Measurements from ENCODE around the gene RGS4.

DNA sequence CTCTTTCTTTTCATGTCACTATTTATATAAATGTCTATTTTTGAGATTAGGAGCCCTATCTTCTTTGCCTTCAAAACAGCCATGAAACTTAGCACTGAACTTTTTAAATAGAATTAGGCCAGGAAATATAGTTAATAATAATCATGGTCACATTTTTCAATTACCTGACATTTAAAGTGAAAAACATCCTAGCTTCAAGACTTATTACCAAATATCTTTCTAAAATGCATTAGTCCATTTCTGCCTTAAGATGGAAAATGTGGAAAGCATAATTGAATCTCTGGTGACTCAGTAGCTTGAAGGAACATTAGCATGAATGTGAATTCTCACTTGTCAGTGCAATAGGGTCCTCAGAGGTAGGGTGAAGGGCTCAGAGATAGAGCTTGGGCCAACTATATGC is 18.7 kb upstream of the RGS4 start:
- TF ChIP-seq, protein P1, sequence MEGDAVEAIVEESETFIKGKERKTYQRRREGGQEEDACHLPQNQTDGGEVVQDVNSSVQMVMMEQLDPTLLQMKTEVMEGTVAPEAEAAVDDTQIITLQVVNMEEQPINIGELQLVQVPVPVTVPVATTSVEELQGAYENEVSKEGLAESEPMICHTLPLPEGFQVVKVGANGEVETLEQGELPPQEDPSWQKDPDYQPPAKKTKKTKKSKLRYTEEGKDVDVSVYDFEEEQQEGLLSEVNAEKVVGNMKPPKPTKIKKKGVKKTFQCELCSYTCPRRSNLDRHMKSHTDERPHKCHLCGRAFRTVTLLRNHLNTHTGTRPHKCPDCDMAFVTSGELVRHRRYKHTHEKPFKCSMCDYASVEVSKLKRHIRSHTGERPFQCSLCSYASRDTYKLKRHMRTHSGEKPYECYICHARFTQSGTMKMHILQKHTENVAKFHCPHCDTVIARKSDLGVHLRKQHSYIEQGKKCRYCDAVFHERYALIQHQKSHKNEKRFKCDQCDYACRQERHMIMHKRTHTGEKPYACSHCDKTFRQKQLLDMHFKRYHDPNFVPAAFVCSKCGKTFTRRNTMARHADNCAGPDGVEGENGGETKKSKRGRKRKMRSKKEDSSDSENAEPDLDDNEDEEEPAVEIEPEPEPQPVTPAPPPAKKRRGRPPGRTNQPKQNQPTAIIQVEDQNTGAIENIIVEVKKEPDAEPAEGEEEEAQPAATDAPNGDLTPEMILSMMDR (IDR thresholded peaks at IDR 0.05 in 8 of 11, conservative IDR thresholded peaks at IDR 0.05 in 3 of 11): no peak
- no peak for TF ChIP-seq POLR2A (IDR thresholded peaks at IDR 0.05)
